Stimulated activated CD4-positive, alpha-beta T cell treated with anti-CD3 and anti-CD28 coated beads, TNF-alpha, amount 100 ng/mL, for 1 hour (primary cell): Measurements from ENCODE around the gene GOLGA8G.
"Not testable (repeated sequence)": the region's sequence is repeated elsewhere in the genome, so short reads cannot be mapped to it uniquely, and the experiment has no call there.

Experiments
- DNase-seq, 3 donors: peaks; one replicate each; pipeline ENCODE4 v3.0.0-alpha.2; 2020; ENCODE audit warnings: low read depth in 3 of 3, low spot score in 1 of 3

The GOLGA8G gene, protein sequence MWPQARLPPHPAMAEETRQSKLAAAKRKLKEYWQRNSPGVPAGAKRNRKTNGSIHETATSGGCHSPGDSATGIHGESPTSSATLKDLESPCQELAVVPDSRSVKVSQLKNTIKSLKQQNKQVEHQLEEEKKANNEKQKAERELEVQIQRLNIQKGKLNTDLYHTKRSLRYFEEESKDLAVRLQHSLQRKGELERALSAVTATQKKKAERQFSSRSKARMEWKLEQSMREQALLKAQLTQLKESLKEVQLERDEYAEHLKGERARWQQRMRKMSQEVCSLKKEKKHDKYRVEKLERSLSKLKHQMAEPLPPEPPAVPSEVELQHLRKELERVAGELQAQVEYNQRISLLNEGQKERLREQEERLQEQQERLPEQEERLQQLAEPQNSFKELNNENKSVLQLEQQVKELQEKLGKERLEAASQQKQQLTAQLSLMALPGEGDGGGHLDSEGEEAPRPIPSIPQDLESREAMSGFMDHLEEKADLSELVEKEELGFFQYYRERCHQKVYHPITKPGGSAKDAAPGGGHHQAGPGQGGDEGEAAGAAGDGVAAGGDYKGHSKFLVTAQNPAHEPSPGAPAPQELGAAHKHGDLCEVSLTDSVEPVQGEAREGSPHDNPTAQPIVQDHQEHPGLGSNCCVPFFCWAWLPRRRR

GRCh38 chr15:28532954-28533353 is at the start of gene GOLGA8G:
Gene GOLGA8G (minus strand): TSS chr15:28532971. CDS start chr15:28532909, 62 bp downstream.
- DNase-seq = not testable (repeated sequence)

GRCh38 chr15:28573351-28573750 is 40.6 kb upstream of the GOLGA8G start:
- DNase-seq = not testable (repeated sequence)

DNA sequence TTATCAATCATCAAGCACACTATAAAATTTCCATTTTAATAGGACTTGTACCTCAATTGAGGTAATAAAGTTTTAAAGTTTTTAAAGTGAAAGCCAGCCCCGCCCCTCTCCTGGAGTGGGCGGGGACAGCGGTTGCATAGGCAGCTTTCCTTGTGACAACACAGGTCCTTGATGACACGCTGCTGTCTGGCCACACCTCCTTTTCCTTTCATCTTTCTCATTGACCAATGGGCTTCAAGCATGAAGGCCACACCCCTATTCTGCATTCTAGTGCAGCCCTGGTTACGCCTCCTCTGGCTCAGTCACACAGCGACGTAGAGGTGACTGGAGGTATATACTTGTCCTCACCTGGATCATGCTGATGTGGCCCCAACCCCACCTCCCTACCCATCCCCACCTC is 20.5 kb upstream of the GOLGA8G start, which contains the start of gene GOLGA6L25:
TSS of gene GOLGA6L25 (plus strand) at position 301 of the 400 bp plus-strand sequence. CDS start at position 362, 61 bp downstream.
- DNase-seq = not testable (repeated sequence)

DNA sequence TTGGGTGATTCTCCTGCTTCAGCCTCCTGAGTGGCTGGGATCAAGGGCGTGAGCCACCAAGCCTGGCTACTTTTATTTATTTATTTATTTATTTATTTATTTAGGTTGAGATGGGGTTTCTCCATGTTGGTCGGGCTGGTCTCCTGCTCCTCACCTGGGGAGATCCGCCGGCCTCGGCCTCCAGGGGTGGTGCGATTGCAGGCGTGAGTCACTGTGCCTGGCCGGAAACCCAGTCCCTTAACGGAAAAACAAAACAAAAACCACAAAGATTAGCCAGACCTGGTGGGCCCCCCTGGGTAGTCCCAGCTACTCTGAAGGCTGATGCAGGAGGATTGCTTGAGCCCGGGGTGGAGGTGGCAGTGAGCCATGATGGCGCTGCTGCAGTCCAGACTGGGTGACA is 17.6 kb downstream of the GOLGA8G start:
- DNase-seq = not testable (repeated sequence)

DNA sequence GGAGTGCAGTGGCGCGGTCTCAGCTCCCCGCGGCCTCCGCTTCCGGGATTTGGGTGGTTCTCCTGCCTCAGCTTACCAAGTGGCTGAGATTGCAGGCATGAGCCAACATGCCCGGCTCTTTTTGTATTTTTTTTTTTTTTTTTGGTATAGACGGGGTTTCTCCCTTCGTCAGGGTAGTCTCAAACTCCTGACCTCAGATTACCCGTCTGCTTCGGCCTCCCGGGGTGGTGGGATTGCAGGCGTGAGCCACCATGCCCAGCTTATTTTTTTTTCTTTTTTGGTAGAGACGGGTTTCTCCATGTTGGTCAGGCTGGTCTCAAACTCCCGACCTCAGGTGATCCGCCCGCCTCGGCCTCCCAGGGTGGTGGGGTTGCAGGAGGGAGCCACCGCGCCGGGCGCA is 18.6 kb downstream of the GOLGA8G start:
- DNase-seq = not testable (repeated sequence)

- not testable (repeated sequence) for DNase-seq
Measured at GRCh38 chr15:28508217-28508889, 24.4 kb downstream of the GOLGA8G start.

- not testable (repeated sequence) for DNase-seq
Measured at GRCh38 chr15:28481340-28481739, 51.4 kb downstream of the GOLGA8G start.
